ENCODE measurements around the gene SIDT1.

GRCh38 chr3:113570158-113570557, 37.8 kb downstream of the SIDT1 start:
- no peak for TF ChIP-seq CTCF (IDR thresholded peaks at IDR 0.05)
- no peak for TF ChIP-seq EZH2 (IDR thresholded peaks at IDR 0.05)
- TF ChIP-seq EZH2phosphoT487 (IDR thresholded peaks at IDR 0.05): no peak

Measured in neural progenitor cell (in vitro differentiated cells).